Measurements from ENCODE around the gene LTBP2. TPM values are rescaled to one million over a fixed set of nuclear protein-coding genes. Genes with fewer than 3 reads are reported as not detected.
A peak's percentile ranks its signal among the peaks of the same experiment; 100 is the strongest.

Gene LTBP2
- total and polyA plus RNA-seq, 2 of the 8 experiments (the other 6 are each of a cell fraction or from before 2014, with no cell fraction given) = 0.48 to 0.89 TPM

GRCh38 chr14:74531467-74531866 is 80.6 kb downstream of the LTBP2 start:
- no peaks in the 10 kb centered on the region for H3K79me2 ChIP-seq (ENCODE audit: control insufficient read depth in 1 of 2, insufficient read depth in 2 of 2, low read length in 2 of 2)
- WGBS, 2 experiments (ENCODE audit: extremely low coverage in 1 of 2, insufficient coverage in 1 of 2, insufficient read length in 1 of 2, insufficient replicate concordance in 2 of 2, low coverage in 1 of 2, low lambda C conversion rate in 2 of 2, missing lambda C conversion rate in 1 of 2) = 47% methylated on average over 5 of the region's 5 CpGs; no CpG with 5 or more reads in 1 of the 2 experiments
- 0 out of 2 replicates have a peak overlapping the region, but pooled peaks have one; percentile 7 for H2BK5ac ChIP-seq (ENCODE audit: low read depth, low read length)
- no peaks in the 10 kb centered on the region; a peak in 2 of 7 replicates for H3K4me1 ChIP-seq (replicated peaks in 1 of 4; ENCODE audit: control insufficient read depth in 3 of 4, insufficient read depth in 4 of 4, low read length in 3 of 4)
- no peak overlapping the region for H3K23ac ChIP-seq (ENCODE audit: insufficient read length)
- H3K4me2 ChIP-seq (ENCODE audit: insufficient read depth in 1 of 2, low read depth in 2 of 2, low read length in 2 of 2) = no peak overlapping the region
- DNase-seq (ENCODE audit: low read depth in 1 of 2, low spot score in 2 of 2) (peak; percentile 23 to 72), FAIRE-seq (peak; percentile 73)
- H3K9ac ChIP-seq (replicated peaks in 1 of 4; ENCODE audit: extremely low read depth in 1 of 4, low read depth in 3 of 4, low read length in 3 of 4) = no peak overlapping the region
- H2AFZ ChIP-seq (ENCODE audit: low read length) = peak overlapping the region; percentile 37; the same call in 1 of the 2 replicates
- no peak overlapping the region for H3K4ac ChIP-seq (replicated peaks; ENCODE audit: insufficient read length, low read depth, low read length)
- no peaks in the 10 kb centered on the region for H3K23me2 ChIP-seq (ENCODE audit: low read depth, low read length)
- H2BK20ac ChIP-seq (ENCODE audit: low read length) = no peak overlapping the region
- H3K18ac ChIP-seq (ENCODE audit: extremely low read depth, low read length) = no peak overlapping the region
- H2BK120ac ChIP-seq (replicated peaks; ENCODE audit: low read depth, low read length) = no peak overlapping the region
- no peak overlapping the region for H4K8ac ChIP-seq (ENCODE audit: extremely low read depth, insufficient read depth, low read length)
- H3K27me3 ChIP-seq (replicated peaks in 1 of 4; ENCODE audit: control insufficient read depth in 3 of 4, extremely low read depth in 1 of 4, insufficient read depth in 3 of 4, low read length in 3 of 4) = no peaks in the 10 kb centered on the region
- POLR2A ChIA-PET (ENCODE audit: partially characterized antibody) = interaction anchor here (0.9 to 1.3 kb wide), 3 partner anchors 10 to 35 kb away, joined by 3 read pairs; no protein-coding TSS in a partner anchor
- no peak overlapping the region for H4K5ac ChIP-seq (ENCODE audit: insufficient read length, low read depth, low read length)
- no peaks in the 10 kb centered on the region for H3K79me1 ChIP-seq (ENCODE audit: low read depth, low read length)
- no peaks in the 10 kb centered on the region for H3K36me3 ChIP-seq (ENCODE audit: control insufficient read depth in 2 of 4, insufficient read depth in 4 of 4, low read length in 3 of 4)
- no peak overlapping the region for H3K27ac ChIP-seq (ENCODE audit: low read depth, low read length)
- no peak overlapping the region for H4K91ac ChIP-seq (replicated peaks; ENCODE audit: insufficient read length, low read length)
- H3K56ac ChIP-seq (replicated peaks; ENCODE audit: insufficient read length, low read depth, low read length) = no peak overlapping the region
- no peak overlapping the region for H2AK5ac ChIP-seq (ENCODE audit: low read depth, low read length)
- H3K9me3 ChIP-seq (ENCODE audit: insufficient read depth in 2 of 2, low read depth in 1 of 2, low read length in 1 of 2) = no peaks in the 10 kb centered on the region
- H2BK12ac ChIP-seq (ENCODE audit: low read depth, low read length) = no peak overlapping the region
- no peak overlapping the region for H3K14ac ChIP-seq (ENCODE audit: insufficient read length)
- no peak overlapping the region for H2BK15ac ChIP-seq (ENCODE audit: low read length)
- H3K4me3 ChIP-seq (ENCODE audit: extremely low read depth in 1 of 4, insufficient read depth in 2 of 4, low read depth in 3 of 4, low read length in 4 of 4) = no peak overlapping the region
- no peaks in the 10 kb centered on the region for H4K20me1 ChIP-seq (replicated peaks in 1 of 2; ENCODE audit: control insufficient read depth in 1 of 2, insufficient read depth in 2 of 2, low read length in 2 of 2)
- CTCF ChIA-PET (ENCODE audit: partially characterized antibody) = interaction anchor here (0.9 to 8.3 kb wide), 18 partner anchors 9 to 87 kb away, joined by 3 to 49 read pairs (median 5); partner anchors contain the start of gene LTBP2
- TF ChIP-seq FOSL1 (IDR thresholded peaks at IDR 0.05; ENCODE audit: insufficient read depth, low read depth, low read length) (no peak), CBX5 (IDR thresholded peaks at IDR 0.05; ENCODE audit: low read depth, low read length) (no peak), GTF2F1 (IDR thresholded peaks at IDR 0.05; ENCODE audit: borderline replicate concordance, low read depth, low read length) (no peak), KDM1A (IDR thresholded peaks at IDR 0.05; ENCODE audit: borderline replicate concordance, low read length) (no peak), MAFK (IDR thresholded peaks at IDR 0.05; ENCODE audit: low read depth, low read length) (no peak), JUN (IDR thresholded peaks at IDR 0.05; ENCODE audit: low read depth, low read length) (peak; percentile 59; the same call in 1 of the 2 replicates), EP300 (IDR thresholded peaks at IDR 0.05; ENCODE audit: borderline replicate concordance in 1 of 2, low read depth in 2 of 2, low read length in 2 of 2) (no peak), ASH2L (IDR thresholded peaks at IDR 0.05; ENCODE audit: low read length) (peak; percentile 22), TAF7 (optimal IDR thresholded peaks at IDR 0.05; ENCODE audit: borderline replicate concordance, low read depth, low read length) (peak; percentile 60), RAD21 (IDR thresholded peaks at IDR 0.05 in 1 of 2, conservative IDR thresholded peaks at IDR 0.05 in 1 of 2; ENCODE audit: low read depth in 2 of 2, low read length in 2 of 2) (peak; percentile 63 to 81), RXRA (IDR thresholded peaks at IDR 0.05; ENCODE audit: insufficient read depth, low read depth, low read length) (no peak), CTBP2 (IDR thresholded peaks at IDR 0.05; ENCODE audit: borderline replicate concordance, insufficient read depth, insufficient read length, low read length) (no peak), HDAC6 (IDR thresholded peaks at IDR 0.05; ENCODE audit: low read depth, low read length) (no peak)

All from H1 (cell line).